KMS-11 (cell line): ENCODE results near the gene GAN.

Experiments used
- H2AFZ ChIP-seq: fragments of 200-600 bp; sonication (generic); 2 replicates; pipeline ENCODE4 v1.6.1; 2016; ENCODE audit warnings: antibody characterized with exemption, mixed run types, low read depth
- H3K27ac ChIP-seq: fragments of 200-600 bp; sonication (generic); 2 replicates; pipeline ENCODE4 v1.6.1; 2016; ENCODE audit warnings: mild to moderate bottlenecking, mixed run types
- H3K27me3 ChIP-seq: fragments of 200-600 bp; sonication (generic); 2 replicates; pipeline ENCODE4 v1.6.1; 2017; ENCODE audit warnings: mild to moderate bottlenecking, low read depth, mixed run types, moderate library complexity; ENCODE audit not compliant: insufficient read depth
- H3K36me3 ChIP-seq: fragments of 200-600 bp; sonication (generic); 2 replicates; pipeline ENCODE4 v1.6.1; 2017; ENCODE audit warnings: mild to moderate bottlenecking, mixed run types; ENCODE audit not compliant: insufficient read depth
- H3K4me1 ChIP-seq: fragments of 200-600 bp; sonication (generic); 2 replicates; pipeline ENCODE4 v1.6.1; 2016; ENCODE audit warnings: mild to moderate bottlenecking, low read depth, mixed run types; ENCODE audit not compliant: poor library complexity, severe bottlenecking
- H3K4me2 ChIP-seq: fragments of 200-600 bp; sonication (generic); 2 replicates; pipeline ENCODE4 v1.7.0; 2016; ENCODE audit warnings: mild to moderate bottlenecking, mixed run types
- H3K4me3 ChIP-seq: fragments of 200-600 bp; sonication (generic); IDR thresholded peaks from 2 replicates; pipeline ENCODE4 v1.6.1; 2017; ENCODE audit warnings: low read depth, low read length, mixed read lengths; ENCODE audit not compliant: insufficient read depth
- H3K79me2 ChIP-seq: fragments of 200-600 bp; sonication (generic); 2 replicates; pipeline ENCODE4 v1.6.1; 2016; ENCODE audit warnings: low read depth, mixed run types; ENCODE audit not compliant: insufficient read depth
- H3K9ac ChIP-seq: fragments of 200-600 bp; sonication (generic); 2 replicates; pipeline ENCODE4 v1.6.1; 2016; ENCODE audit warnings: mild to moderate bottlenecking, mixed run types
- H4K20me1 ChIP-seq: fragments of 200-600 bp; sonication (generic); 2 replicates; pipeline ENCODE4 v1.6.1; 2016; ENCODE audit warnings: mild to moderate bottlenecking, mixed run types; ENCODE audit not compliant: insufficient read depth
- TF ChIP-seq, protein P1 (sequence below): fragments of 200-600 bp; sonication (generic); conservative IDR thresholded peaks from 2 replicates; pipeline ENCODE4 v1.6.1; 2017; ENCODE audit warnings: low read depth, mild to moderate bottlenecking, antibody characterized with exemption, low read length, moderate library complexity, mixed read lengths

The GAN gene

GRCh38 chr16:81427219-81427618 lies 112.5 kb downstream of the GAN start:
- Histone ChIP-seq H3K4me3 (no peak overlapping the region), H2AFZ (no peak overlapping the region), H3K79me2 (no peaks in the 10 kb centered on the region), H3K4me1 (peaks cover 66% of the 10 kb centered on the region), H3K9ac (no peak overlapping the region), H3K4me2 (no peak overlapping the region), H3K27me3 (no peaks in the 10 kb centered on the region), H3K36me3 (no peaks in the 10 kb centered on the region), H3K27ac (no peak overlapping the region), H4K20me1 (no peaks in the 10 kb centered on the region)
- TF ChIP-seq, protein P1, sequence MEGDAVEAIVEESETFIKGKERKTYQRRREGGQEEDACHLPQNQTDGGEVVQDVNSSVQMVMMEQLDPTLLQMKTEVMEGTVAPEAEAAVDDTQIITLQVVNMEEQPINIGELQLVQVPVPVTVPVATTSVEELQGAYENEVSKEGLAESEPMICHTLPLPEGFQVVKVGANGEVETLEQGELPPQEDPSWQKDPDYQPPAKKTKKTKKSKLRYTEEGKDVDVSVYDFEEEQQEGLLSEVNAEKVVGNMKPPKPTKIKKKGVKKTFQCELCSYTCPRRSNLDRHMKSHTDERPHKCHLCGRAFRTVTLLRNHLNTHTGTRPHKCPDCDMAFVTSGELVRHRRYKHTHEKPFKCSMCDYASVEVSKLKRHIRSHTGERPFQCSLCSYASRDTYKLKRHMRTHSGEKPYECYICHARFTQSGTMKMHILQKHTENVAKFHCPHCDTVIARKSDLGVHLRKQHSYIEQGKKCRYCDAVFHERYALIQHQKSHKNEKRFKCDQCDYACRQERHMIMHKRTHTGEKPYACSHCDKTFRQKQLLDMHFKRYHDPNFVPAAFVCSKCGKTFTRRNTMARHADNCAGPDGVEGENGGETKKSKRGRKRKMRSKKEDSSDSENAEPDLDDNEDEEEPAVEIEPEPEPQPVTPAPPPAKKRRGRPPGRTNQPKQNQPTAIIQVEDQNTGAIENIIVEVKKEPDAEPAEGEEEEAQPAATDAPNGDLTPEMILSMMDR = no peak

DNA sequence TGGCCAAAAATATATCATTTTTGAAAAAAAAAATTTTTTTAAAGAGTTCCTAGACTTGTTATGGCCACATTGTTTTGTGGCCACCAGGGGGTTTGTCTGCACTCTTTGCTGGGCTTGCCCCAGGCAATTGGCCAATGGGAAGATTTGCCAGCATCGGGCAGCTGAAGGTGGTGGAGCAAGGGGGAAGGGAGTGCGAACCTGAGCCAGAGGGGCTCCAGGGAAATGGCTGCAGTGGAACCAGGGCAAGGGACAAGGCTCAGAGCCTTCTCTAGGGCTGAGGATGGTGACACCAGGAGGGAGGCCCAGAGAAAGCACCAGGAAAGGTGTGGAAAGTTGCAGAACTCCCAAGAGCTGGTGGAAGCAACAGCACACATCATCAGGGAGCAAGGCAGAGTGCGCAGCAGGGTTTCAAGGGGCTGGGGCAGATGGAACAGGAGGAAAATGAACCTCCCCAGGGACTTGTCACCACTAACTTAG lies 114.3 kb downstream of the GAN start:
- no peaks in the 10 kb centered on the region for H3K36me3 ChIP-seq
- peak overlapping the region; percentile 31; the same call in 1 of the 2 replicates for H2AFZ ChIP-seq
- H3K9ac ChIP-seq = no peak overlapping the region
- no peaks in the 10 kb centered on the region for H4K20me1 ChIP-seq
- no peaks in the 10 kb centered on the region for H3K79me2 ChIP-seq
- TF ChIP-seq, protein P1 = peak; percentile 72
- peaks cover 81% of the 10 kb centered on the region for H3K4me1 ChIP-seq
- H3K27ac ChIP-seq = peak overlapping the region; percentile 99
- no peaks in the 10 kb centered on the region for H3K27me3 ChIP-seq
- H3K4me3 ChIP-seq = no peak overlapping the region
- peak overlapping the region; percentile 15; the same call in 1 of the 2 replicates for H3K4me2 ChIP-seq

DNA sequence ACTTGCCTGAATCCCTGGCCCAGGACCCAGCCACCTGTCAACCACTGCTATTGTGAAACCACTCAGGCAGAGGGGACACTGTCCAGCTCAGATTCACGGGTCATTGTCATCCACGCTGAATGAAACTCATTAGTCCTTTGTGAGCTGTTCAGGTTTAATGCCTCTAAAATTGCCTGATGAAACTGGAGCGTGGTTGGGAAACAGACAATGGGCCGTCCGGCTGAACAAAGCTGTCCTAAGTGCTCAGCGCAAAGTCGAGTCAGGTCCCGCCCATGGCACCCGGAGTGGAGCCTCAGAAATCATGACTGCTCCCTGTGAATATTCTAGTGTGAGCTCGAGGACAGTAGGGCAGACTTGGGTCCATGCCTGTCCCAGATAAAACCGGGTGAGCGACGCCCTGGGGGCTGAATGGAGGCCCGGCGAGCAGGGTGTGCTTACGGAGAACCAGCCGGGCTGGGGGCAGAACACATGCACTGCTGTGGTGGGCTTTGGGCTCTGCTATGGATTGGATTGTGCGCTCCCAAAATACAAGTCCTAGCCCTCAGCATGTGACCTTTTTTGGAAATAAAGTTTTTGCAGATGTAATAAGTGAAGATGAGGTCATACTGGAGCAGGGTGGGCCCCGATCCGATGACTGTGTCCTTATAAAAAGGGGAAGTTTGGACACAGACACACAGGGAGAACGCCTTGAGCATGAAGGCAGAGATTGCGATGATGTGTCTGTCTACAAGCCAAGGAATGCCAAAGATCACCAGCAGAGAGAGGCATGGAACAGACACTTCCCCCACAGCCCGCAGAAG lies 117.0 kb downstream of the GAN start:
- Histone ChIP-seq H4K20me1 (no peaks in the 10 kb centered on the region), H3K27me3 (no peaks in the 10 kb centered on the region), H3K27ac (peak overlapping the region; percentile 99), H3K4me2 (peak overlapping the region; percentile 76), H2AFZ (0 out of 2 replicates have a peak overlapping the region, but pooled peaks have one; percentile 16), H3K4me3 (no peak overlapping the region), H3K36me3 (no peaks in the 10 kb centered on the region), H3K79me2 (no peaks in the 10 kb centered on the region), H3K4me1 (peaks cover 82% of the 10 kb centered on the region), H3K9ac (peak overlapping the region; percentile 80)
- TF ChIP-seq, protein P1 = no peak

DNA sequence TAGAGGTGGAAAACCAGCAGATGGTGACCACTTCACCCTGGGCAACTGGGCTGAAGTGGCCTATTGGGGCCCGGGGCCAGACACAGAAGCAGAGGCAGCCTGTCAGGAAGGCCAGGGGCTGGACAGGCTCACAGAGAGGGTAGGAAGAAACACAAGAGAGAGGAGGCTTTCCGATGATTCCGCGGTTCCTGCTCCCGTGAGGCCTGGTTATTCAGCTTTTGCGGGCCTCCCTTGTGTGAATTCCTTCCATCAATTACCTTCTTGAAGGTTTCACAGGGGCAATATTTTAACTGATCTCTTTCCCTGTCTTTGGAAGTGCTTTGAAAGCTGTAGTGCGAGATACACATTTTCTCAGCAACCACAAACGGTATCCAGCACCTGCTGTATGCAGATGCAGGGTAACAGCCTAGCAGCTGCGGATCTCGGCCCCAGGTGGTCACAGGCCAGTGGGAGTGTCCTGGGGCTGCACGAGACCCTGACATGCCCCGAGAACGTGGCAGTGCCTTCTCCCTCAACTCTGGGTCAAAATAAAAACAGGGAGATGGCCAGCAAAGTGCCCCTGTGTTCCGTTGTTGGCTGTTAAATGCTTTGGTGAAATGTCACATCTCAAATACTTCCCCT lies 118.3 kb downstream of the GAN start:
- Histone ChIP-seq H3K4me3 (no peak overlapping the region), H2AFZ (peak overlapping the region; percentile 6; the same call in 1 of the 2 replicates), H3K4me1 (peaks cover 78% of the 10 kb centered on the region)

More for the DNA sequence above, 118.3 kb downstream of the GAN start:
- no peaks in the 10 kb centered on the region for H3K27me3 ChIP-seq
- no peaks in the 10 kb centered on the region for H3K36me3 ChIP-seq
- H3K27ac ChIP-seq = peak overlapping the region; percentile 99
- peak overlapping the region; percentile 80 for H3K9ac ChIP-seq
- no peaks in the 10 kb centered on the region for H3K79me2 ChIP-seq
- H3K4me2 ChIP-seq = peak overlapping the region; percentile 76
- TF ChIP-seq, protein P1 = no peak
- no peaks in the 10 kb centered on the region for H4K20me1 ChIP-seq
